ENCODE data around the gene DHX40.
"Not testable (repeated sequence)": the region's sequence is repeated elsewhere in the genome, so short reads cannot be mapped to it uniquely, and the experiment has no call there.

DHX40 gene

DNA sequence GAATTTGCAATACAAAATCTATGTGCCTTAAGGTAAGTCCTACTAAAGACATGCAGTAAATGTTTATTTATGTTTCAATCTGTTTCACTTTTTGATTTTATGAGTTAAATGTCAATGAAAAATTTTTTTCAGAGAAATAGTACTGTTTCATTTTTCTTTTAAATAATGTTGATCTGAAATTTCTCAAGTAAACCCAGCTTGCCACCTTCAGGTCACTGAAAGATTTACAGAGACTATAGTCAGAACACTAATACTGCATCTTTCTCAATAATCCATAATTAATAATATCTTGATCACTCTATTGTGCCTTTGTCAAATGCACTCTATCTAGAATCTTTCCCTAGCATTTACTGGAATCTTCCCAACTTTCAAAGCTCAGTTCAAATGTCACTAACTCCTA lies 6.5 kb upstream of the DHX40 start:
- no peak for DNase-seq

DNA sequence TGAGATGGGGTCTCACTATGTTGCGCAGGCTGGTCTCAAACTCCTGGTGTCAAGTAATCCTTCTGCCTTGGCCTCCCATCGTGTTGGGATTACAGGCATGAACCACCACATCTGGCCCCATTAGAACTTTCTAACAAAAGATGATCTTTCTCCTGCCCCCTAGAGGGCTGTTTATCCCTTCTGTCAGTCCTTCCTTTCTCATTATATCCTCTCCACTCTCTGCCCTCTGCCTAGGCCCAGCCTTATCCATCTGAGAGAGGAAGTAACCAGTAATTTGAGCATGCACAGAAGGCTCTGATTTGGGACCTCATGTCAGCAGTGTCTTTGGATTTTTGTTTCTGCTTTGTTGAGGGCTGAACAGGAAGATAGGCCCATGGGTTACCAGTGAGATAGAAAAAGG lies 4.4 kb upstream of the DHX40 start:
- DNase-seq, result no peak

DNA sequence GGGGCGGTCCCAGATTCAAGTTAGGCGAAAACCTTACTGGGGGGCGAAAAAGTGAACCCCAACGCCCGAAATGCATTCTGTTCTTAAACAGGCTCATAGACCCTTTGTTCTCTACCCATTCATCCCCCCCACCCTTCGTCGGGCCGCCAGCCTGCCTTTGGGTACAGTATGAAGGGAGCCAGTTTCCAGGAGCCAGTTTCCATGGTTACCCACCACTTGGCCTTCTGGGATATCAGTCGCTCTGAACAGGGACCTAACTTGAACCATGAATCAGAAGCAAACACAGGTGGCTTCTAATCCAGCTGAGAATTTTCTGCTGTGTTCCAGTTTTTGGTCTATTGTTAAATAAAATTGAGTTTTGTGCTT lies 532 bp downstream of the DHX40 start:
- peak; percentile 32 for DNase-seq

DNA sequence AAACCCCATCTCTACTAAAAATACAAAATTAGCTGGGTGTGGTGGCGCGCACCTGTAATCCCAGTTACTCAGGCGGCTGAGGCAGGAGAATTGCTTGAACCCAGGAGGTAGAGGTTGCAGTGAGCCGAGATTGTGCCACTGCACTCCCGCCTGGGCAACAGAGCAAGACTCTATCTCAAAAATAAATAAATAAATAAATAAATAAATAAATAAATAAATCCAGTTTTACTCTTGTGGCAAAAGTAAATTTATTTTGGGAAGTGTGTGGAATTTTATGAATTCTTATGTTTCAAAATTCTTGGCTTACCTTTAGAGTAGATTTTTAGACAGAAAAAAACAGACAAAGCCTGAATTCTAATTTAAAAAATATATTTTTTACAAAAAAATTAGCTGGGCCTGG lies 3.7 kb downstream of the DHX40 start:
- not testable (repeated sequence) for DNase-seq

DNA sequence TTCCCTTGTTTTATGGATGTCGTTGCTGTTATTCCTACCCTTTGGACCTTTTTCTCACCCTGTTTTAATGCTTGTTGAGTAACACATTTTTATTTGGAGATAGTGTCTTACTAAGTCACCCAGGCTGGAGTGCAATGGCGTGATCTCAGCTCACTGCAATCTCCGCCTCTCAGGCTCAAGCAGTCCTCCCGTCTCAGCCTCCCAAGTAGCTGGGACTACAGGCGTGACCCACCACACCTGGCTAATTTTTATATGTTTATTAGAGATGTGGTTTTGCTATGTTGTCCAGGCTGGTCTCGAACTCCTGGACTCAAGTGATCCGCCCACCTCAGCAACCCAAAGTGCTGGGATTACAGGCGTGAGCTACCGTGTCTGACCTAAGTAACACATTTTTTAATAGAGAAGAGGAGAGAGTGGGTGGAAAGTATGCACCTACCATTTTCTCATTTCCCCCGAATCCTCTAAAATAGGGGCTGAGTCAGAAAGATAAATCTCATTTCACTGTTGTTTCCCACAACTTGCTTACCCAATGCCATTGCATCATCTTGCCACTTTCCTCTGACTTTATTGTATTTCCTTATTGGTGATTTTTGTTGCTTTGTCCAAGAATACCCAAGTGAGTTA lies 7.0 kb downstream of the DHX40 start:
- no peak for DNase-seq

DNA sequence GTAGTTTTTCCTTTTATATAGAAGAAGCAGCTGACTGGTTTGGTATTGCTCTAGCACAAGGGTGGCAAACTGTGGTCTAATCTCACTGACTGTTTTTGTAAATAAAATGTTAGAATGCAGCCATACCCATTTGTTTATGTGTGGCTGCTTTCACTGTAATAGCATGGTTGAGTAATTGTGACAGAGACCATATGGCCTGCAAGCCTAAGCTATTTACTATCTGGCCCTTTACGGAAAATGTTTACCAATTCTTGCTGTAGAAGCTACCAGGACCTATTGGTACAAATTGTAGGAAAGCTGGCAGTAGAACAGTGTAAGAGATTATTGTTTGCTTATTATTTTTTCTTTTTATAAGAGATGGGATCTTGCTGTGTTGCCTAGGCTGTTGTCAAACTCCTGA lies 18.8 kb downstream of the DHX40 start:
- not testable (repeated sequence) for DNase-seq

DNA sequence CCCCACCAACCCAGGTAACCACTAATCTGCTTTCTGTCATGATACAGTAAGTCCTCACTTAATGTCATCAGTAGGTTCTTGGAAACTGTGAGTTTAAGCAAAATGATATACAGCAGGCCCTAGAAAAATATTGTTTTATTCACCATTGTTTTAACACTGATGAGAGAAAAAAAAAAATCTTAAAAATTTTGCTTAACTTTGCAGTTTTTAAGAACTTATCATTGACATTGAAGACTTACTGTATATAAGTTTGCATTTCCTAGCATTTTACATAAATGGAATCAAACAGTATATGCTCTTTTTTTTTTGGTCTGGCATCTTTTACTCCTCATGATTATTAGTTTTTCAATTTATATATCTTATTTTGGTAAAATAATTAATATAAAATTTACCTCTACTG lies 34.8 kb downstream of the DHX40 start:
- DNase-seq, result no peak

DNA sequence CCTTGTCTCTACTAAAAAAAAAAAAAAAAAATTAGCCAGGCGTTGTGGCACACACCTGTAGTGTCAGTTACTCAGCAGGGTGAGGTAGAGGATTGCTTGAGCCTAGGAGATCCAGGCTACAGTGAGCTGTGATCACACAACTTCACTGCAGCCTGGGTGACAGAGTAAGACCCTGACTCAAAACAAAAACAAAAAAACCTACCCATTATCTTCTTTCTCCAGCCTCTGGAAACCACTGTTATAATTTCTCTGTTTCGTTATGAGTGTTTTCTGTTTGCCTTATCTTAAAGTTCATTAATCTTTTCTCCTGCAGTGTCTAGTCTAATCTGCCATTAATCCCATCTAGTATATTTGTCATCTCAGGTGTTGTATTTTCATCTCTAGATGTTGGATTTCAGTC lies 35.7 kb downstream of the DHX40 start:
- DNase-seq, result no peak

DNA sequence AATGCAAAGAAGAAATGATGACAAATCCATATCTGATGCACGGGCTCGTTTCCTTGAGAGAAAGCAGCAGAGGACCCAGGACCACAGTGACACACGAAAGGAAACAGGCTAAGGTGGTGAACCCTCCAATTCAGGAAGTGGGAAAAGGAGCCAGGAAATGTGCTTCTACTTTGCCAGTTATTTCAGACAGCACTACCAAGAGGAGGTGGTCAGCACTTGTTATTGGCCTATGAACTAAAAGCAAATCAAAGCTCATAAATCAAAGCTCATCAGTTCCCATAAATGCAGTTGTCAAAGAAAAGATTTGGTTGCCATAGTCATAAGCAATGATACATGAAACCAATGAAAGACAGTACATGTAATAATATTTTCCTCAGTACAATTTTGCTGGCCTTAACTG lies 41.7 kb downstream of the DHX40 start:
- no peak for DNase-seq

DNA sequence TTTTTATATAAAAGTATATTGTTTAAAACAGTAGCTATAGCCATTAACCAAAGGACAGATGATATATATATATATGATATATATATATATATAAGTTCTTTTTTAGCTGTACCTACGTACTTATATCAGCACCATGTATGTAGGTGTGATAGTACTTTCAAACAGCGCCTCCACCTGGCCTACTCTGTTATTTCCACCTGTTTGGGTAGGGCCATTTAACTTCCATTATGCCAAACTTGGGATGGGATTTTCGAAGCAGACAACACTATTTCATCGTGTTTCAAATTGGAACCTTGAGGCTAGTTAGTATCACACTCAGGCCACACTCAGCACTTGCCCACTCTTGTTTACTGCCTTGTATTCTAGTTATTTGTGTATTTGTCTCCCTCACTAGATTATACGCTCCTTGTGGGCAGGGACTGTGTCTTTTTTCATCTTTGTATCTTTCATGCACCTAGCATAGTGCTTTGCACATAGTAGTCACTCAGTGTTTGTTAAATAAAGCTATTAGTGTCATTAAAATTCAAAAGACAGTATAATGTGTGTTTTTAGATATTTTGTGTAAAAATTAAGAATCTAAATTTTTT lies 42.5 kb downstream of the DHX40 start:
- DNase-seq, result no peak

DNA sequence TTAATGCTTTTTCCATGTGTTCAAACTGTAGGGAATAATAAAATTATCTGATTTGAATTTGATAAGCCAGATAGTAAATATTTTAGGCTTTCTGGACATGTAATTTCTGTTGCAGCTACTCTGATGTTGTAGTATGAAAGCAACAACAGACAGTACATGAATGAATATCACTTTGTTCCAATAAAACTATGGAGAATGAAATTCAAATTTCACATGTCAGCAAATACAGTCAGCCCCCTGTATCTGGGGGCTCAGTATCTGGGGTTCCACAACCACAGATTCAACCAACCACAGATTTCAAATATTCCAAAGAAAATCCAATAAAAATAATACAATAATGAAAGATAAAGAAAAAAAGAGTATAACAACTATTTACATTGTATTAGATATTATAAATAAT lies 46.1 kb downstream of the DHX40 start:
- no peak for DNase-seq

DNA sequence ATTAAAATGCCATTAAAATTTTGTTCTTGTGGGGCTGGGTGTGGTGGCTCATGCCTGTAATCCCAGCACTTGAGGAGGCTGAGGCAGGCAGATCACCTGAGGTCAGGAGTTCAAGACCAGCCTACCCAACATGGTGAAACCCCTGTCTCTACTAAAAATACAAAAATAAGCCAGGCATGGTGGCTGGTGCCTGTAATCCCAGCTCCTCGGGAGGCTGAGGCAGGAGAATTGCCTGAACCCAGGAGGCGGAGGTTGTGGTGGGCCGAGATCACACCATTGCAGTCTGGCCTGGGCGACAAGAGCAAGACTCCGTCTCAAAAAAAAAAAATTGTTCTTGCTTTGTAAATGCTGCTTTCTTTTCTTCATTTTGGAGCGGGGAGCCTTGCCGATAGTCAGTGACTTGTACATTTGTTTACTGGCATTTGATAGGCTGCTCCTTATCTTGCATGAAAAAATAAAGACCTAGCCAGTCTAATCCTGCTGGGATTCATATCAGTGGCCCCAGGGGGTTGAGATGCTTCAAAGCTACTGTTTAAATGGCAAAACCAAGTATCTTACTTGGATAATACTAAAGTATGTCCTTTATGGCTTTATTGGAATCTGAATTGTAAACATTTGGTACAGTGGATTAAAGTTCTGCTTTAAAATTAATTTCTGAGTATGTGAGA lies 51.0 kb downstream of the DHX40 start:
- DNase-seq, result no peak

DNA sequence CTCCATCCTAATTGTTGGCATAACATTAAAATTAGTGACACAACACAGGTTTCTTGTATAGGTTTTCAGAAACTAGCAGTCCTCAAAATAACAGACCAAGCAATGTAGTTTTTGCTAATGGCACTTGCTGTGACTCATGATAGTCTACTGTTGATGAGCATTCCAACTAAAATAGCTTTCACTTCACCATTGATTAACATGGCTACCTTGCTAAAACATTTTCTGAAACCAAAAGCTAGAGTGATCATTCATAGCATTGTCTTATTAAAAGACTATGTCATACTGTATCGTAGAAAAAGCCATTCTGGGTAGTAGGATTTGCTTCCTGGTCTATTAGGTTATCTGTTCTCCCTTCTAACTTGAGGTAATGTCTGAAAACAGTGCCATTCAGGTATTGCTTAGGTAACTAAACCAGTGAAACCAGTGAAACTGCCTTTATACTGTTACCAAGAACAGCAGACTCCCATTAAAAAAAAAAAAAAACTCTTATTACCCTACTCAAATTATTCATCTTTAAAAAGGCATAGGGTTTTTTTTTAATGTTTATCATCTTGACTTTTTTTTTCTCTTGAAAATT lies 51.8 kb downstream of the DHX40 start:
- DNase-seq, result no peak

DNA sequence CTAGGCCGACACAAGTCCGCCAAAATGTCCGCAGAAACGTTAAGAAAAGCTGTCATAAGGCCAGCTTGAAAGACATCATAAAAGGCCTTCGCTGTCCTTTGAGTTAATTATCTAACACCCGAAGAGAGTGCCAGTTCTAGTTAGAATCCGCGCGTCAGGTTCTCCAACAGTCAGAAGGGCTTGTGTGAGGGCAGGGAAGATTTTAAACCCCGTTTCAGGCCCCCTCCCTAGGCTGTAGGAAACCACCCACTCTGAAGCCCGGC lies 53.6 kb downstream of the DHX40 start:
- DNase-seq, result no peak

DNA sequence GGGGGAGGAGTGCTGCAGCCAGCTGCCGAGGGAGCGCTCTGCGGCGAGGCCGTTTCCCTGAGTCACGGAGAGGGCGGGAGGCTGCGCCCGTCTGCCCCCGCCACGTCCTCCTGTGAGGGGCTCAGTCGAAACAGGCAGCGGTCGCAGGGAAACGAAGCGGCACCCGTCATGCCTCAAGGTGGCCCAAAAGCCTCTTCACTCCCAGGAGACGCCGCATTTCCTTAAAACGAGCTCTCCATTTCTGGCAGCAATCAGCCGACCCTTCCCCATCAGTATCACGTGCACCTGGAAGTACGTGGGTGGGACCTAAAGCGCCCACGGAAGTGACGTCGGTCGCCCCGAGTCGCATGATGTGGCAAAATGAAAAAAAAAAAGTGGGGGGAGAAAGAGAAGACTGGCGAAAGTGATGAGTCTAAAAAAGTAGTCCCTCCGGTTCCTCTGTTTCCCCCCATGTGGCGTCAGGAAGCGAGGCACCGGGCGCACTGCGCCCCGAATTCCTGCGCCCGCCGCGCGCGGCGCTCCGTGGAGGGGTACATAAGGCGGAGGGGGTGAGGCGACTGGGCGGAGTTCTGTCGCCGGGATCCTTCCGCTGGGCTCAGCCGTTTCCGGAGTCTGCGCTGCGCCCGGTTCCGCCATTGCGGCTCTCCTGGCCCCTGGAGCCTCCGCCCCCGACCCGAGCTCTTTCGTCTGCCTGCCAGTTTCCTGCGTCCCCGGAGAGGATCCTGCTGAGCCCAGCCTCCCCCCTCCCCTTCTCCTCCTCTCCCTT lies 54.1 kb downstream of the DHX40 start, which contains the start of gene CLTC:
Gene CLTC, plus strand, starts transcription at position 598 of the 766 bp plus-strand sequence. CDS start 237 bp downstream, outside the sequence.
- peak; percentile 86 for DNase-seq

DNA sequence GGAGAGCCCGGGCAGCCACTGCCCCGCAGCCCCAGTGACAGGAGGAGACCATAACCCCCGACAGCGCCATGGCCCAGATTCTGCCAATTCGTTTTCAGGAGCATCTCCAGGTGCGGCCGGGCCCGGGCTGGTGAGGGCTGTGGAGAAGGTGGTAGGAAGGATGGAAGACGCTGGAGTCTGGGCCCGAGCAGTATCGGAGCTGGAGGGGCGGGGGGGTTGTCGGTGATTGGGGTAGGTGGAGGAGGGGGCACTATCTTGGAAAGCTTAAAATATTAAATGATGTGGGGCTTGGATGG lies 54.6 kb downstream of the DHX40 start:
- DNase-seq, result no peak

DNA sequence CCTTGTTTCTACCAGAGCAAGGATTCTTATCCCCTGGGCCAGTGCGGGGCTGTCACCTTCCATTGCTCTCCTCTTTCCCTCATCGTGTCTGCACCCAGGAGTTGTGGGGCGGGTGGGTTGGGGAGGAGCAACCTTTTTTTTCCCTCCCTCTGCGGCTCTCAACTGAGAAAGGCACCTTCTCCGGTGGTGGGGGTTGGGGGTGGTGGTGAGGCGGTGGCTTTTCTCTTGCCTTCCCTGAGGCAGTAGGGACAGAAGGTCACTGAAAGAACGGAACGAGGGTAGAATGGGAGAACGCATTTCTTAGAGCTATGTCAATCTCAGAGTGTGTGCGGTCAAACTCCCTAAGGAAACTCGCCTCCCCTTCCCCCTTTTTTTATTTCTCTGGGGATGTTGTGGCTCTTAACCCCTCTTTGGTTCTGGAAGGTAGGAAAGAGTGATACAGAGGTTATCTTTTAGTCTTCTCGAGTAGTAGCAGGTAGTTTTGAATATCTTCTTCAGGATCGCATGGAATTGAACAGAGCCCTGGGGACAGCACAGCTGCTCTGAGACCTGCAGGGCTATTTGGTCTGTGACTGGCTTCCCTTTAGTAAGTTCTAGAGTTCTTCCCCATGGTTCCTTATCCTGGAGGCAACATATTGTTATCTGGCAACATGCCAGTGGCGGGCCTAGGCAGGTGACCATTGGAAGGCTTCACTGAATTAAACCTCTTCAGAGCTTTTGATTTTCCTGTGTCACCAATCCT lies 55.3 kb downstream of the DHX40 start:
- peak; percentile 16 for DNase-seq

DNA sequence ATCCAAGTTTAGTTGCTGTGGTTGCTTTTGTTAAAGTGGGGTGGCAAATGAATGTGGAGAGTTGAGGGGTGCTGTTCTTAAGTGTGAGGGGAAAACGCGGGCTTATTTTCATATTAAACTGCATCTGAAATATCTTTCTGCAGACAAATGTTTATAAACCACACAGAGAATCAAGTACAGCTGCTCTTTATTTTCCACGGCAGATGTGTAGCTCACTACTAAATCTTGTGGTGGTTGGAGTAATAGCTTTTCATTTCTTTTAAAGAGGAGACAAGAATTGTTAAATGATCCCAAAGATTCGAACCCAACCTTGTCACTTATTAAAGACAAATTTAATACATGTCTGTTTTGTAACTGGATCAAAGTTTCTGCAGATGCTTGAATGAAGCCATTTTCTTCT lies 56.4 kb downstream of the DHX40 start:
- DNase-seq, result no peak

DNA sequence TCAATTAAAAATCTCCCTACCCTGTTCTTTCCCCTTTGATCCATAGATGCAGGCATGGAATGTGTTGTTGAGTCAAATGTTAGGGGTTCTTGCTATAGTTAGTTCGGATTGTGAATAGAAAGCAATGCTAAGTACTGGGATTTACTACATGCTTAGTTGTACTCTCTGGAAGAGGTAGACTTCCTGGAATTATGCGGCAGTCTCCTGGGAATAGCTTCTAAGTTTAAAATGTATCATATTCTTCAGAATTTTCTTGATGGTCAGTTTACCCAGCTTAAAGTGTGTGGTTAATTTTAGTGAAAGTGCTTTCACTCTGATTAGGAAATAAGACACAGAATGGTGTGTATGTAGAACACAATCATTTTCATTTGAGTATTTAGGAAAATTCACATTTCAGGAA lies 57.7 kb downstream of the DHX40 start:
- no peak for DNase-seq

DNA sequence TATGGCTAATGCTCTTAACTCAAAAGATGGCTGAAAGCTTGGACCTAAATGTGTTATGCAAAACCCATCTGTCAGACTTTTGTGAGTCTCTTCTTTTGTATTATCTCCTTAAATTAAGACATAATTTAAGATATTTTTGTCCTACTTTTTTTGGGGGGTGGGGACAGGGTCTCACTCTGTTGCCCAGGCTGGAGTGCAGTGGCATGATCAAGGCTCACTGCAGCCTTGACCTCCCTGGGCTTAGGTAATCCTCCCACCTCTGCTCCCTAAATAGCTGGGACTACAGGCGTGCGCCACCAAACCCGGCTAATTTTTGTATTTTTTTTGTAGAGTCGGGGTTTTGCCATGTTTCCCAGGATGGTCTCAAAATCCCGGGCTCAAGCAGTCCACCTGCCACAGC lies 61.3 kb downstream of the DHX40 start:
- DNase-seq, result no peak

DNA sequence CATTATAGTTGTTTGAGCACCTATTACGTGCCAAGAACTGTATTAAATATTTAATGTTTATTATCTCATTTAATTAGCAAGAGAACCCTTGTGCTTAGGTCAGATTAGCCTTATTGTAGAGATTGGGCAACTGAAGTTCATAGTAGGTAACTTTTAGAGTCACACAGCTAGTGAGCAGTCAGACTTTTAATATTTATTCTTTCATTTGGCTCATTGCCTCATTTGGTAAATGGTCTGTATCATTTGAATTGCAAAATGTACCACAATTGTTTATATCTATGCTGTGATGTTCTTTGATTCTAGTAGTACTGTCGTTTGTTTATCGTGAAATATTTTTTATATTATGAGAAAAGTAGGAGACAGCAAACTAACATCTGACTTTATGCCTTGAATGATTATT lies 61.9 kb downstream of the DHX40 start:
- DNase-seq, result no peak

DNA sequence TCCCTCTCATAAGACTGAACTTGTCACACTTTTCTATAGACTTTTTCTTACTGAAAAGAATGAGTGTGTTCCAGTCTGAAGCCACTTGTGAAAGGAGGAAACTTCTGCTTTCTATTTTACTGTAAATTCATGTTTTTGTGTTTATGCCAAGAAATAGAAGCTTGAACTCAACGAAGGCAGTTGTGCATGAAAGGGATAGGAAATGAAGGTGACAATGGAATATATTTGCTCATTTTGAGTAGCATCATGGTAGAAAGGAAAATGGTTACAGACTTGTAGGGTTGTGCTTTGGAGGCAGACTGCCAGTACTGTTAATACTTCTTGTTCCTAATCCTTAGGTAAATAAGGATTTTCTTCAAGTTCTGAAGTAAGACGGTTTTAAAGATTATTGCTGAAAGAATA lies 62.4 kb downstream of the DHX40 start:
- DNase-seq, result no peak

DNA sequence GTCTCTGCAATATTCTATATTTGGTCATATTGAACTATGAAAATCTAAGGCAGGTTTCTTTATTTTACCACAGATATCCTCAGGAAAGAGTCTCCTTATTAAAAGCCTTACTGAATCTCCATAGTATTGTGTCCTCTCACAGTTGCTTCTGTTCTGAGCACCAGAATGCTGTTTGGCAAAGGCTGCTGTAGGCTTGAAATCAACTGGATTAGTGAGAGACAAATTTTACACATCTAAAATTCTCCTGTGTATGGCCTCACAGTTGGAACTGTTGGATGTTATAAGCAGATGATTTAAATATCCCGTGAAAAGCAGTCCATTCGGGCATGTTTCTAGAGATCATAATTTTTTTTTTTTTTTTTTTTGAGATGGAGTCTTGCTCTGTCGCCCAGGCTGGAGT lies 63.8 kb downstream of the DHX40 start:
- DNase-seq, result no peak

Data from DMS79 (cell line).